Measurements from ENCODE around the gene CD38.

- TF ChIP-seq CTCF (conservative IDR thresholded peaks at IDR 0.05 in 1 of 2, IDR thresholded peaks at IDR 0.05 in 1 of 2; ENCODE audit: extremely low read depth in 1 of 2, insufficient read depth in 1 of 2, low read depth in 1 of 2, low read length in 2 of 2) (no peak), EZH2 (IDR thresholded peaks at IDR 0.05; ENCODE audit: borderline replicate concordance, low read length) (no peak)
These were observed 107.3 kb downstream of the CD38 start for GRCh38 chr4:15885422-15885821.

Measured in mammary epithelial cell (primary cell).